Left ventricle myocardium superior (tissue), 1 donor: ENCODE results near the gene NEGR1. TPM values are rescaled to one million over a fixed set of nuclear protein-coding genes. Genes with fewer than 3 reads are reported as not detected.

Source experiments
- ATAC-seq: fragments of 200-7000 bp; cut with Tn5 transposase; one replicate; pipeline ENCODE4 v1.9.1; 2020; ENCODE audit warnings: mild to moderate bottlenecking, moderate library complexity
- DNase-seq: peaks from one replicate; pipeline ENCODE4 v3.0.0-alpha.2; 2020
- intact Hi-C: fragments of 100-400 bp; cut with micrococcal nuclease; formaldehyde crosslinking; loops from one replicate; pipeline ENCODE4 v1.11.0; 2022
- total RNA-seq: library from RNA; stranded (reverse); fragmentation: NEBNext Ultra II Directional; extraction: Animal tissue kit (Norgen Biotek cat#: 25700); gene quantifications from one replicate; pipeline ENCODE4 v1.2.1, GENCODE V29; 2021
- donor health status: DM: no; HTN: yes; CAD: no; lungs with severe emphysema.

Gene NEGR1
- total RNA-seq, 1 donor from 2014 or later, result 10.6 TPM

DNA sequence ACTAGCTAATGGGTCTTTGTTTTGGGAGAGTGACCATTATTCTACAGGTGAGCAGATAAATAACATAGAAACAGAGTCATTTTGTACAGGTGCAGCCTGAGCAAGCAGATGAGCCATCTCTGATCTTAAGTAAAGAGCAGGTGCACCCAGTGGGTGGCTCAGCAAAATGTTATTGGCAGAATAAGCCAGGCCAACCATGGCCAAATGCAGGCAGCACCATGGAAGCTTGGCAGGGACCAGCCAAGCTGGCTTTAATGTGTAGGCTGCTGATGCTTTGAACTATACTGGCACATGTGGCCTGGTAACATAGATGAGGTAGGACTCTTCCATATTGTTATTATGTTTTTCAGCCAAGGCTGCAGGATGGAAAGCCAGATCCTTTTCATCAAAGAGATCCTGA is 648.2 kb downstream of the NEGR1 start:
- no peak for ATAC-seq
- no peak for DNase-seq
- intact Hi-C loops, result no loop called here

DNA sequence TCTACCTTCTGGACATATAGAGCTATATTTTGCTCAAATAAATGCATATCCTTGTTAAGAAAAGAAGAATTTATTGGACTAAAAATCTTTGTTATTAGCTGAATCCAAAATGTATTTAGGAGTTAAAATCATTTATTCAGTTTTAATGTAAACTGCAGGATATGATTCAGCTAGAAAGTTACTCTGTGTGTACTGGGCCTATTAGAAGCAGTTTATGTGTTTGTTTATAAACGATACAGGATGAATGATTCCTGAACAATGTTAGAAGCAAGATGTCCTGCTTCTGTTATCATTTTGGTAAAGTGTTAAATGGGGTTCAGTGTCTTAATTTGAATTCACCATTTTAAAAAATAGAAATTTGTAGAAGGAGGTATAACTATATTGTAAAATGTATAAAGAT is 652.3 kb downstream of the NEGR1 start:
- DNase-seq, result no peak
- ATAC-seq, result no peak
- intact Hi-C loops, result no loop called here

DNA sequence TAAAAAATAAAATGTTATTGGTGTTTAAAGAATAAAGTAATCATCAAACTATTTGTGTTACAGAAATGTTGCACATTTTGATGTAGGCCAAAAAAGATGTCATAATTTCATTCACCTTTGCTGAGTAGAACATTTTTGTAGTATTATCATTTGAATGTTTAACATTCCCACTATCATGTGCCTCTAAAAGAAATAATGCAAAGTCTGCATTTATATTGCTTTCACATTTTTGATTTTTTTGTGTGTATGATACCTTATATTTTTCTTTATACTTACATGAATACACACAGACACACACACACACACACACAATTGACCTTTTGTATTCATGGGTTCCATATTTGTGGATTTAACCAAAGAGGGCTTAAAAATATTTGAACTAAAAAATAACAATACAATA is 657.3 kb downstream of the NEGR1 start:
- DNase-seq (no peak), ATAC-seq (no peak)
- intact Hi-C loops, result no loop called here

DNA sequence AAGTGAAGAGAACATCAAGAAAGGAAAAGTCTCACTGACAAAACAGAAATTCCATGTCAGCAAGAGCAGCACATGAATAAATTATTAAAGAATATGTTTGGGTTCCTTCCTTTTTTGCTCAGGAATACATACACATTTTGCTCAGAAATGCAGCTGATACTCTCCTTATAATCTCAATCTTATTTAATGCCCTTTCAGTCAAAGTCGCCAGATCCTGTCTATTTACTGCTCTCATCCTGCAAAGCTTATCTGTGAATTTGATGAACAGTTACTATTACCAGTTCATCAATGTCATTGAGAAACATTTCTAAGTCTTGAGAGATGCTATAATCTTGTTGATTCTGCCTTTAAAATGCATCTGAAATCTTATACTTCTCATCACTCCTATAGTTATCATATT is 658.5 kb downstream of the NEGR1 start:
- intact Hi-C loops, result no loop called here
- no peak for ATAC-seq

DNA sequence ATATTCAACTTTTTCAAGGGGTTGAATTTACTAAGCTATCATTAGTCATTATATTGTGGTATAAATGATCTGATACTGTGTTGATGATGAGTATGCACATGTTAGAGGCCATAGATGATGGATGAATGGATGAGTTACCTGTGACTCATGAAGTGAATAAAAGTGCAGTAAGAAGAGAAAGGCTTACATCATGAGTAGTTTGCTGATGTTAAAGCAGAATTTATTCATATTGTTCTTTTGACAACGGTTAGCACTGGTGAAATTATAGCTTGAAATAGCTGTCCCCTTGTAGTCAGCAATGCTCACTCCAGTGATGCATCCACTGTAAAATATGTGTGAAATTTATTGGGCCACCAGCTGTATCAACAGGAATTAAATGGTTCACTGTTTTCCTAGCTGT is 660.6 kb downstream of the NEGR1 start:
- no peak for ATAC-seq
- intact Hi-C loops, result no loop called here

More for the DNA sequence above, 658.5 kb downstream of the NEGR1 start:
- no peak for DNase-seq

DNA sequence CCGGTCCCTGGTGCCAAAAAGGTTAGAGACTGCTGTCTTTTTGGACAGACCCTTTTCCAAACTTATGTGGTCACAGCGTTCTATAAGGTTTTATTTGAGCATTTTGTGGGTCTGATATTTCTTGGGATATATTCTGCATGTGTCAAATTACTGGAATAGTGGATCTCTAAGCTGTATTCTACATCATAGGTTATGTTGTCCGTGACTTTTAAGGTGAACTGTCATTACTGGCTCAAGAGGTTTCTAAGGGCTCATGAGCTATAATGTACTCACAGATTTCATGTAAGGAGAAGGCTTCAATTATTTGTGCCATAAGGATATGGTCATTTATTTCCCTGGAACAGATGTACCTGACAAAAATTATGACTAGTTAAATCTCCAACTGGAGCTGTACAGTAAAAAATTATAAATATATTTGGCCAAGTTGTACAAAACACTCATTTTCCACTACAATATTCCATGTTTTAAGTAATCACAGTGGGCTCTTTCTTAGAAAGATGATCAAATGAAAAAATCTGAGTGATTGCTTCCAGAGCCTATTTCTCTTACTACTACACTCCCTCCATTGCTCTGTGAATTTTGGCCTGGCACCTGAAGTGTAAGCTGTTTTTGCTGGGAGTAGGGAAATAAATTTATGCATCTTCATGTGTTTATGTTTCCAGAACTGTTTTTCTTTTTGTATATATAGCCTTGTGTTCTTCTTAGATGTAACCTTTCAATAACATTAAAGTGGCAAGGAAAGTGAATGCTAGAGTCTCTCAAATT is 663.4 kb downstream of the NEGR1 start:
- intact Hi-C loops, result no loop called here
- ATAC-seq (no peak), DNase-seq (no peak)

More for the DNA sequence above, 660.6 kb downstream of the NEGR1 start:
- no peak for DNase-seq

DNA sequence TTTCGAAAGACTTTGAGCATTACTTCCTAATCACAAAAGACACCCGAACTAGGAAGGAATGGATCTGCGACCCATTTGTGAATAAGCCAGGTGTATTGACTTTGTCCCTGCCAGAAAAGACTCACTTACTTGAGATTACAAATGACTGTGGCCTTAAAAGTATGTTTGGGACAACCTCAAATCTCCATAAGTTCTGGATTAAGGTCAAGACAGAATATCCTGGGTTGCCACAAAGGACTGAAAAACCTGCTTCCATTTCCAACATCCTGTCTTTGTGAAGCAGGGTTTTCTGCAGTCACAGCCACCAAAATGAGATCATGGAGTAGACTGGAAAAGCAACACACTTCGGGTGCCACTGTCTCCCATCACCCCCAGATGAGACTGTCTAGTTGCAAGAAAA is 664.1 kb downstream of the NEGR1 start:
- intact Hi-C loops, result no loop called here
- DNase-seq (no peak), ATAC-seq (no peak)

DNA sequence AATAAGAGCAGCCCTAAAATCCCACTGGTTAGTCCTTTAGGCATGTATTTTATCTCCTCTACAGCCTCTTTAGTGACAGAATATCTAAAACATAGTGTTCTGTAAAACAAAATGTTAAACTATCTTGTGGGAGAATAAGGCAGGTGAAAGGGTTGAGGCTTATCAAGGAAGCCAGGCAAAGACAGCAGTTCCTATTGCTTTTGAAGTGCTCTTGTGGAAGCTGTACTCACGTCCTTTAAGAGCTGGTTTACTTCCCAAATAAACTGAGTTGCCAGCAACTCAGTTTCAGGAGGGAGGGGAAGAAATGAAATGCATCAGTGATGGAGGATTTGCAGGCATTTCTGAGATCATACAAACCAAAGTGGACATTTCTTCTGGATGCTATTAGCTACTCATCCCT is 671.9 kb downstream of the NEGR1 start:
- ATAC-seq, result no peak
- no peak for DNase-seq
- intact Hi-C loops, result no loop called here

DNA sequence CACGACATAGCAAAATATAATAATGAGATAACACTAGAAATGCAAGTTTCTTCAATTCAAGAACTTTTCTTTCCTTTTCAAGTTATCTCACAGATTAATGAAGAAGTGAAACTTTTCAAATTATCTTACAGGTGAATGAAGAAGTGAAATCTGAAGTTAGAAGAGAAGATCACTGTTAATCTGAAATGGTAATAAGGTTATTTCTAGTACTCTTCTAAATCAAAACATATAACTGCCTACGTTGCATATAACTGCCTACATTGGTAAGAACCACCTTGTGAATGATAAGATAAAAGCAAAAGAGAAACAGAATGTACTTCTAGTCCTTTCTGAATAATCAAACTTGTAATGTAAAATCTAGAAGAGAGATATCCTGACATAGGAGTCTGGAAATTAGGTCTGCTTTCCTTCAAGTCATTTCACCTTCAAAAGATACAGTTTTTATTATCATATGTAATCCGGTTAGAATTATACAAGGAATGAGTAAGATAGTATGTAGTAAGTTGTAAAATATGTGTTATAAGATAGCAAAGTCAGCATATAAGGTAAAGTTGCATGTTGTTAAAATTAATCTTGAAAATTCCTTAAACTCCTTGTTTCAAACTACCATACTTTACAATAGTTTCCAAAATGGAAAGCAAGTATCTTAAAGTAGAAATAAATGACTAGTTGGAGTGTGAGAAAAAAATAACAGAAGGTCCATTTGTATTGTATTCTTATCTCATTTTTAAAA is 679.1 kb downstream of the NEGR1 start:
- DNase-seq (no peak), ATAC-seq (no peak)
- intact Hi-C loops, result no loop called here

DNA sequence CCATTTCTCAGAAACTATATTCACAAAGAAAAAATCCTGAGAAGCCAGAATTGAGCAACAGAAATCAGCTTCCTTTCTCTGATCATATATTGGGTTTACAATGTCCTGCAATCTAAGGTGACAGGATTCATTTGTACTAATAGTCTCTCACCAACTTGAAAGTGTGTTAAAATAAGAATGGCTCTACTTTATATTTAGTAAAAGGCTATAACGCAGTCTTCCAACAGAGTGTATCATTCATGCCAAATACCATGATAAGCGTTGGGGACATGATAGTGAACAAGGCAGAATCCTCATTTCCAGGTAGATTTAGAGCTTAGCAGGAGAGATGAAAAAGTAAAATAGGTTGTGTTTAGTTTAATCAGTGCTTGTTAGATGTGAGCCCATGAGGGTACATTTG is 682.3 kb downstream of the NEGR1 start:
- peak; percentile 57 for ATAC-seq
- intact Hi-C loops, result no loop called here

DNA sequence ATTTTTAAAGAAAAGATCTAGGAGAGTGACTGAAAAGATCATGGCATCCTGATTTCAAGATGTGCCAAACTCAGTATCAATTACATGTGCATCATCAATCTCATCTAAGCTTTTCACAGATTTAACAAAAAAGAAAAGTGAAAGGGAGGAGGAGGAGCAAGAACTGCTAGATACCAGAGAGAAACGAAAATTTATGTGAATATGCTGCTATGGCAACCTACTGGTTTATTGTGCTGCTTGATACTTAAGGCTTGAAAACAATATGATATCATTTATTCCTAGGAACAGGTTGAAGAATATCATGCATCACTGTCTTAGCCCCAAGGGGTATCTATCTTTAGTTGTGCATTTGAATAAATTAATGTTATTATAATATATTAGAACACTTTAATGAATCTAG is 683.0 kb downstream of the NEGR1 start:
- intact Hi-C loops, result no loop called here
- no peak for DNase-seq

More for the DNA sequence above, 682.3 kb downstream of the NEGR1 start:
- DNase-seq, result no peak

DNA sequence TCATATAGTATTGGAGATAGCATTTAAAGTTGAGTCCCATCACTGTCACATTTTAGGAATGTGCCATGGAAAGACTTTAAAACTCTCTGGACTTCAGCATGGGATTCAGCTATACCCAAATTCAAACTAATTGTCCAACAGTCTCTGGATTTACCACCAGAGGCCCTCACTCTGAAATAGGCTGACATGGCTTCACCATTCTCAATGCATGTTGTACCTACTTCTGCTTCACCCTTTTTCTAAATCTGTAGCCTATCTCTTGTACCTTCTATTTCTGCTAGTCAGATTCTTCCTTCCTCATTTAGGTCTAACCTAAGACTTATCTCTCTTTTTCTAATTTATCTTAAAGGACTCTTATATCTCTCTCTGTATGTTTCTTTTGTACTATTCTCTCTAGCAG is 688.8 kb downstream of the NEGR1 start:
- DNase-seq (no peak), ATAC-seq (no peak)
- intact Hi-C loops, result no loop called here

More for the DNA sequence above, 683.0 kb downstream of the NEGR1 start:
- ATAC-seq, result no peak

DNA sequence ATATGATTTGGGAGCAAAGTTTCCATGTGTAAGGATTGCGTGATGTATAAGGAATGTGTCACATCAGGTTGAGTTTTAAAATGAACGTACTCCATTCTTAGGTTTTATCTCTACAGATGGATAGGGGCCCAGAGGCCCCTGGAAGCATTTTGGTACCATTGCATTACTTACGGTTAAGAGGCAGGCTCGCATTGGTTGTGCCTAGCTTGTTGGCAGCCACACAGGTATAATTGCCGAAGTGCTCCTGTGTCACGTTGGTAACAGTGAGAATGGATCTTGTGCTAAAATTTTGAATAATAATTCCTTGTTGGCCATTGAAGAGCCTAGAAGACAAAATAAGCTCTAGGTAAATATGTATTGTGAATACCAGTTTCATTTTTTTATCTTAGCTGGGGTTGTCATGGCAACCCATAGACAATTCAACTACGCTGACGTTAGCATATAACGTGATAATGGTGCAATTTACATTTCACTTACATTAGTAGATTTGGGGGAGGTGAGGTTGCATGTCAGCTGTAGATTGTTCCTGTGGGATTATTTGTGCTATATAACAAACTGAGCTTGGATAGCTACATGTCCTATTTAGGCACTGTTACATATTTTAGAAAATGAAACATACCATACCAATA is 689.6 kb downstream of the NEGR1 start:
- no peak for DNase-seq
- intact Hi-C loops, result no loop called here
- ATAC-seq, result no peak

DNA sequence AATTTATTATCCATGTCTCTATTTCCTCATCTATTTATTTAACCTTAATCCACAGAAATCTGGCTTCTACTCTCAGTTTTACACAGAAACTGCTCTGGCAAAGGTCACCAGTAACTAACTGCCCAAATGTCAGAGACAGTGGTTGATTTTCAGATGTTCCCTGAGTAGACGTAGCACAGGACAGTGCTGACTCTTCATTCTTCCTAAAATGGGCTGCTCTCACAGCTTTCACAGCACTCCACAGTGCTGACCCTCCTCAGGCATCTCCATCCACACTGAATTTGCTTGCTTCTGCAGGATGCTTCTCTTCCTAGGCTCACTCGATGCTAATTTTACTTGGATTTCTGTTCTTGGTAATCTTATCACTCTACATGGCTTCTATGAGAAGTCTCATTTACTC is 693.3 kb downstream of the NEGR1 start:
- intact Hi-C loops, result loop anchor here (5.0 kb wide), 1 partner anchor 448 kb away; no protein-coding TSS in a partner anchor
- DNase-seq (no peak), ATAC-seq (peak; percentile 41)

DNA sequence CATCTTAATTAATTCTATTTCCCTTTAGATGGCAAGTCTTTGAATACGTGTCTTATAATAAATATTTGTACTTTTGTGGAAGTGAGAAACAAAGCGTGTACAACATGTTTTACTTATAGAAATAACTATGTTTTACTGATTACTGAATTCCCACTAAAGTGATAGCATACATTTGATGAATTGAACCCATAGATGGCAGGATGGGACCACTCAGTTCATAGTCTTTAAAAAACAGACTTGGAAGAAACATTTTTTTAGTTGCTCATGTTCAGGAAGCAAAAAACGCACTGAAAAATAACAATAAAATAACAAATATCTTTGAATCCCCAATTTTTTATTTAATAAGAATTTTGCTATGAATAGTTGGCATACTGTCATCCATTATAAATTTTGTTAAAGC is 694.4 kb downstream of the NEGR1 start:
- intact Hi-C loops, result loop anchor here (5.0 kb wide), 1 partner anchor 449 kb away; no protein-coding TSS in a partner anchor
- ATAC-seq (peak; percentile 57), DNase-seq (no peak)

DNA sequence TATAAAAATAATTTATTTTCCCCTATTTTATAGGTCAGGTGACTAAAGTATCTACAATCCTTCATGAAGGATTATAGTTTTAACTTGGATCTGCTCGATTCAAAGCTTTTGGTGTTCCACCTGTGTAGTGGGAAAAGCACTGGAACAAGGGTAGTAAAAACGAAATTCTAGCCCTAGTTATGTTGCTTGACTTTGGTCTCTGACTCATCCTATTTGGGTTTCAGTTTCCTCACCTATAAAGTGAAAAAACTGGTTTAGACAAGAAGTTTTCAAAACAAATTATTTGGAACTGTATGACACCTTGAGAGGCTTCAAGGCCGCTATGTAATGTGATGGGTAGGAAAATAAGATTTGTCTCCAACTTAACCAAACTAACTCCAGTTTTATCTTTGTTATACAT is 696.3 kb downstream of the NEGR1 start:
- intact Hi-C loops, result loop anchor here (5.0 kb wide), 1 partner anchor 451 kb away; no protein-coding TSS in a partner anchor
- no peak for DNase-seq
- ATAC-seq, result no peak

DNA sequence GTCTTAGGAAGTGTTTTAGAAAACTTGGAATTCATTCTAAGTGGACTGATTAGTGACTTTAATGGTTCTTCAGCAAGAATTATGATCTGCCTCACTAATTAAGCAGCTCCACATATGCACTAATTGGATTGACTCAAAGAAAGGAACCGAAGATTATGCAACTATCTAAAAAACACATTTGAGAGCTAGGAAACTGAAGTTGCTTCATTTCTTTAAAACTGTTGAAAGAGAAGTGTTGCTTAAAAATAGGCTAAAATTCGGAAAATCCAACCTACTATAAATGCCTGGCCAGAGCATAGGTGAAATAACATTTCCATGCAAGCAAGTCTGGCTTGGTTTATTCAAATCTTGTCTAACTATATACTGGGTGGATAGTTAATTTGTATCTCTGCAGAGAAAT is 698.6 kb downstream of the NEGR1 start:
- no peak for ATAC-seq
- DNase-seq, result no peak
- intact Hi-C loops, result no loop called here

DNA sequence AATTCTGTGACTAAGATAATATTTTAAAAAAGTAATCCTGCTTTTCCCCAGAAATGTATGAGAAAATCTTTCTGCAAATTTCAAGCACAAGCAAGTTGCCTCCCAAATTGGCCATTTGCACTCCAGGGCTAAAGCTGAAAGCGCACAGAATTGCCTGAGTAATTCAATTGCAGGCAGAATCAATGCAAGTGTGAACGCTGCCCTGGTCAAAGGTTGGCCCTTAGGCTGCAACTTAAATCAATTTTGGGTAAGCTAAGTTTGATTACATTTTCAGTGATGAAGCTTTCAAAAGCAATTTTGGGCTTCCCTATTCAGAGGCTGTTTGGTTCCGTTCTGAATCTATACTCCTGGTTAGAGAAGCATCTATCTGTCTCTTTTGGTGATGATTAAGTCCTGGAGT is 699.7 kb downstream of the NEGR1 start:
- DNase-seq (no peak), ATAC-seq (no peak)
- intact Hi-C loops, result no loop called here

DNA sequence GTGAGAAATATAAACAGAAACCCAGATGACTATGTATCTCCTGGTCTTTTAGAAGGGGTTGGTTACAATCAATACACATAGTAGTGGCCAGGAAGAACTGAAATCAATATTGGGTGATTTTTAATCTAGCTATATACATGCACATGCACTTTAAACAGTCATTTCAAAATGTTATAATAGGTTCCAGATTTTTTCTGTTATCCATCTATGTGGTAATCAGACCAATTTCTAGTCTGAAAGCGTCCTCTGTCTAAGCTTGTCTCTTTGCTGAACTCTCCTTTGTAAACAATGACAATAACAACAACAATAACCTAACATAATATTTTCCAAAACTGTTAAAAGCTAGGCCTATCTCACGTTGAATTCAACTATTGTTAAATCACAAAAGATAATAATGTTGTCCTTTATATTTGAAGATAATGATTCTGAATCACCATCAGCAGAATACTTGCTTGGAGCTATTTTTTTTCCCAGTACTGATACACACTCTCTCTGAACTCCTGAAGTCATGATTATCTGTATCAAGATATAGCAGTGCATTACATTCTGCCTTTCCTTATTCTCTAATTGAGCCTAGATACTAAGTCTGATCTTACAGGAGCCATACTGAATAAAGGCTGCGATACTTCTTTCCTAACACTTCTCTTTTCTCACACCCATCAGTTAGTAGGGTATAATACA is 704.7 kb downstream of the NEGR1 start:
- no peak for ATAC-seq
- DNase-seq, result no peak
- intact Hi-C loops, result no loop called here

DNA sequence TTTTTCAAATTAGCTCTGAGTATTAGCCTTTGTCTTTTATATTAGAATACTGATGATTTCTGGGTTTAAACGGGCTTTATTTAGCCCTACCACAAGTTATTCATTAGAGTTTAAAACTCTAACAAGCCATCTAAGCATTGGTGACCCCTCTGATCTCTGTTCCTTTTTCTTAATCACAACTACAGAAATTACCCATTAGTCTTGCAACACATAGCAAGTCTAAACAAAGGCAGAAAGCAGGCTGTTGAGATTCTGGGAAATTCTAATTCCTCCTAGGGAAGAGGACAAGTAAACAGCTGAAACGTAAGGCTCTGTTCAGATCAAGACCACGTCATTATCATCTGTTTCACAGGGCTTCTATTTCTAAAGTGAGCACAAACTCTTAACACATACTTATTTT is 710.3 kb downstream of the NEGR1 start:
- intact Hi-C loops, result no loop called here
- ATAC-seq (no peak), DNase-seq (no peak)
